ENCODE data around the gene SIPA1L3.

Gene SIPA1L3

GRCh38 chr19:38012944-38013343, 105.9 kb downstream of the SIPA1L3 start:
- peaks cover 34 to 68% of the 10 kb centered on the region in 2 donors for H3K36me3 Mint-ChIP-seq
- H3K4me1 Mint-ChIP-seq: peaks cover 48 to 91% of the 10 kb centered on the region in 2 donors
- H3K27me3 Mint-ChIP-seq: no peaks in the 10 kb centered on the region
- H3K4me3 Mint-ChIP-seq: no peak overlapping the region
- H3K27ac Mint-ChIP-seq: peak overlapping the region; percentile 14
- H3K9me3 Mint-ChIP-seq: no peaks in the 10 kb centered on the region
- ATAC-seq (replicated peaks) (no peak), DNase-seq (no peak)

DNA sequence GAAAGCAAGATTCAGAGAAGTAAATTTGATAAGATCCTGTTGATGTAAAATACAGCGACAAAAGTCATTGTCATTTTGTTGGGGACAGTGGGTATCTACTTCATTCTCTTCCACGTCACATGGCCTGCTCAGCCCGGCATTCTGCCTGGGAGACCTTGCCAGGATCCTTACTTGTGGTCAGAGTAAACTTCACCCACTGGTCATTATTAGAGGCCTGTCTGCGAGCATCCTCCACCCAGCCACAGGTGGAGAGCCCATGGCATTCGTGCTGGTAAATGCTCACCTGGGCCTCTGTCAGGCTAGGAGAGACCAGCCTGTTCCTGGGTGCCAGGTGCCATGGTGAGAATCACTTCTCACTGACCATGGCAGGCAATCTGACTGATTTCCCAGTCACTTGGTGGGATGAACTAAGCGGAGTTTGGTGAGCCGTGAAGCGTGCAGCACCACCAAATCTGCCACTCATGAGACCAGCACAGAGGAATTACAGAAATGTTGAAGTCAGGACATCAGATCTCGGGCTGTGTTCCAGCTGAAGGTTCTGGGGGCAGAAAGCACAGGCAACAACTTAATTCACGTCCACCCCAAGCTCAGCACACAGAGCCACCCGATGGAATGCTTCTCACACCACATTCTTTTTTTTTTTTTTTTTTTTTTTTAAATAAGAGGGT, 107.0 kb downstream of the SIPA1L3 start:
- ATAC-seq (replicated peaks): no peak
- H3K27me3 Mint-ChIP-seq: no peaks in the 10 kb centered on the region
- peak overlapping the region; percentile 56 for H3K27ac Mint-ChIP-seq
- H3K9me3 Mint-ChIP-seq: no peaks in the 10 kb centered on the region
- peaks cover 45 to 88% of the 10 kb centered on the region in 2 donors for H3K4me1 Mint-ChIP-seq
- no peak for DNase-seq
- no peak overlapping the region for H3K4me3 Mint-ChIP-seq
- peaks cover 31 to 68% of the 10 kb centered on the region in 2 donors for H3K36me3 Mint-ChIP-seq

GRCh38 chr19:38015216-38015615, 108.2 kb downstream of the SIPA1L3 start:
- Mint-ChIP-seq H3K4me3 (no peak overlapping the region), H3K27ac (no peak overlapping the region), H3K9me3 (no peaks in the 10 kb centered on the region), H3K4me1 (peaks cover 41 to 88% of the 10 kb centered on the region in 2 donors), H3K27me3 (no peaks in the 10 kb centered on the region), H3K36me3 (peaks cover 23 to 56% of the 10 kb centered on the region in 2 donors)
- DNase-seq: no peak
- ATAC-seq (replicated peaks): no peak

GRCh38 chr19:38015761-38016160, 108.8 kb downstream of the SIPA1L3 start:
- Mint-ChIP-seq H3K27me3 (no peaks in the 10 kb centered on the region), H3K4me3 (no peak overlapping the region), H3K4me1 (peaks cover 46 to 88% of the 10 kb centered on the region in 2 donors), H3K27ac (peak overlapping the region; percentile 77), H3K9me3 (no peaks in the 10 kb centered on the region), H3K36me3 (peaks cover 23 to 56% of the 10 kb centered on the region in 2 donors)
- no peak for ATAC-seq (replicated peaks)
- no peak for DNase-seq

GRCh38 chr19:38017401-38018151, 110.6 kb downstream of the SIPA1L3 start:
- DNase-seq: no peak
- Mint-ChIP-seq H3K4me3 (no peak overlapping the region), H3K27me3 (no peaks in the 10 kb centered on the region), H3K4me1 (peaks cover 41 to 87% of the 10 kb centered on the region in 2 donors), H3K36me3 (peaks cover 22 to 51% of the 10 kb centered on the region in 2 donors), H3K27ac (peak overlapping the region; percentile 42), H3K9me3 (no peaks in the 10 kb centered on the region)
- ATAC-seq (replicated peaks): no peak

DNA sequence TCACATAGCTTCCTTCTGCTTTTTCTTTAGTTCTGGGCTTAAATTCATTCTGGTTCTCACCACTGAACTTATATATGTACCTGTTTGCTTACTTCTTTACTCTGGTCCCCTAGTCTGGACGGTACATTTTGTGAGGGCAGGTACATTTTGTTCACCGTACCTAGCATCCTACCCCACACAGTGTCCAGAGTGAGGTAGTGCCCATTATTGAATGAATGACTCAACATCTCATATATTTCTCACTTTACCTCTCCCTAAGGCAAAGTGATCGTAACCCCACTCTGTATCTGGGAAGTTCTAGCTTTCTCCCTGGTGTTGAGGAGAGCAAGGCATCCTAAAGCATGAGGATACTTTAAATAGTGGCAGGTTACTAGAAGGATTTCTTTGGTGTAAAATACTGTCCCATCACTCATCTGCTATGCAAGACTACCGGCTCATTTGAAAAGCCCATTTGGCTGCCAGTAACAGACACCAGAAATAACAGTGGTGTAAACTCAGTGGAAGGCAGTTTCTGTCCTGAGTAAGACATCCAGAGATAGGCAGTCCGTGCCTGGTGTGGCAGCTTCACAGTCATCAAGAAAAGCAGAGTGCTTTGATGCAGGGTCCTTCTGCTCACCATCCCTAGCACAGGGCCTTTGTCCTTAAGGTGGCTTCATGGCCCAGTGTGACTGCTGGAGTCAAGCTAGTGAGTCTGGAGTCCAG, 111.8 kb downstream of the SIPA1L3 start:
- ATAC-seq (replicated peaks) (no peak), DNase-seq (no peak)
- Mint-ChIP-seq H3K9me3 (no peaks in the 10 kb centered on the region), H3K36me3 (peaks cover 26 to 49% of the 10 kb centered on the region in 2 donors), H3K27ac (peak overlapping the region; percentile 80), H3K4me1 (peaks cover 45 to 88% of the 10 kb centered on the region in 2 donors), H3K27me3 (no peaks in the 10 kb centered on the region), H3K4me3 (no peak overlapping the region)

- DNase-seq: no peak
Measured at GRCh38 chr19:38019396-38019724, 112.4 kb downstream of the SIPA1L3 start.

GRCh38 chr19:38020311-38020710, 113.3 kb downstream of the SIPA1L3 start:
- H3K4me1 Mint-ChIP-seq: peaks cover 50 to 95% of the 10 kb centered on the region in 2 donors
- peak overlapping the region; percentile 90 for H3K27ac Mint-ChIP-seq
- peak; percentile 46 to 54 for ATAC-seq (replicated peaks)

More at GRCh38 chr19:38019396-38019724, 112.4 kb downstream of the SIPA1L3 start:
- Mint-ChIP-seq H3K9me3 (no peaks in the 10 kb centered on the region), H3K4me1 (peaks cover 44 to 89% of the 10 kb centered on the region in 2 donors), H3K4me3 (no peak overlapping the region), H3K27ac (peak overlapping the region; percentile 42), H3K27me3 (no peaks in the 10 kb centered on the region), H3K36me3 (peaks cover 28 to 46% of the 10 kb centered on the region in 2 donors)
- ATAC-seq (replicated peaks): no peak

GRCh38 chr19:38021352-38021751, 114.3 kb downstream of the SIPA1L3 start:
- Mint-ChIP-seq H3K9me3 (no peaks in the 10 kb centered on the region), H3K4me3 (peak overlapping the region in 1 of 2 donors; percentile 50), H3K27me3 (no peaks in the 10 kb centered on the region), H3K36me3 (peaks cover 26 to 40% of the 10 kb centered on the region in 2 donors), H3K4me1 (peaks cover 54 to 95% of the 10 kb centered on the region in 2 donors), H3K27ac (peak overlapping the region; percentile 90)
- no peak for DNase-seq
- ATAC-seq (replicated peaks): no peak

More at GRCh38 chr19:38020311-38020710, 113.3 kb downstream of the SIPA1L3 start:
- Mint-ChIP-seq H3K9me3 (no peaks in the 10 kb centered on the region), H3K27me3 (no peaks in the 10 kb centered on the region), H3K4me3 (peak overlapping the region in 1 of 2 donors; percentile 49), H3K36me3 (peaks cover 25 to 45% of the 10 kb centered on the region in 2 donors)
- DNase-seq: no peak

GRCh38 chr19:38022791-38023670, 116.0 kb downstream of the SIPA1L3 start:
- H3K4me1 Mint-ChIP-seq: peaks cover 55 to 96% of the 10 kb centered on the region in 2 donors
- H3K4me3 Mint-ChIP-seq: peak overlapping the region; percentile 39 to 44
- peak; percentile 38 to 55 for ATAC-seq (replicated peaks)
- peak overlapping the region; percentile 90 for H3K27ac Mint-ChIP-seq
- no peaks in the 10 kb centered on the region for H3K9me3 Mint-ChIP-seq
- DNase-seq: no peak
- no peaks in the 10 kb centered on the region for H3K27me3 Mint-ChIP-seq
- H3K36me3 Mint-ChIP-seq: peaks cover 26 to 38% of the 10 kb centered on the region in 2 donors

DNA sequence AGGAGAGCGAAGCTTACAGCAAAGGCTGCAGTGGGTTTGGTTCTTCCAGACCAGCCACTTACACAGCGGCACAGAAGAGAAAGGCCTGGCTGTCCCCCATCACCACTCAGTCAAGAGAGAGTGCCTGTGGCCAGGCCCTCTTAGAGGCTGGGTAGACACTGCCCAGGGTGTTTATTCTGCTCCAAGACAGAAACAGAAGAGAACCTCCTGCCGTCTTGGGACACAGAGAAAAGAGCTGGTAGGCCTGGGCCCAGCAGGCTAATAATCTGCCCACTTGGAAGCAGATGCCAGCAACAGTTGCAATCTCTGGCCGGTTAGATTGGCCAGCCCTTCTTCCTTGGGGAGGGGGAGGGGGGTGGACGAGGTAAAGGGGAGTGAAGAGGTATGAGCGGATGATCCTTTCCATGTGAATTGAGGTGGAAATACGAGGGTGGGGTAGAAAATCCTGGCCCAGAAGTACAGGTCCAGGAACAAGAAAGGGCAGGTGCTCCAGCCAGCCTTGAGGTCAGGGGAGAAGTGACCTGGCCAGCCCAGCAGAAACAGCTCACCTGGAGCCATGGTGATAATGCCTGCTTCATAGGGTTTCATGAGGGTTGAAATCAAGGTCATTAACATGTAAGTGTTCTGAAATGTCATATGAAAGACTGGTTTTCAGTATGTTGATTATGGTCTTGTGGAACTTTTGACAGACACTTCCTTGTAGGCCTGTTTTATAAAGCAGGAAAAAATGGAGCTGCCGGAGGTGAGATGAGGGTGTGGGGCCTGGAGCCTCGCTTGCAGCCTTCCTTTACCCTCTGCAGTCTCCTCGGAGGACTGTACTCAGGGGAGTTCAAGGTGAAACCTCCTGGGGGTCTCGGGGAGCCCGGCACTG, 116.9 kb downstream of the SIPA1L3 start:
- H3K4me1 Mint-ChIP-seq: peaks cover 58 to 98% of the 10 kb centered on the region in 2 donors

GRCh38 chr19:38024992-38025908, 118.2 kb downstream of the SIPA1L3 start:
- peak; percentile 26 to 33 for ATAC-seq (replicated peaks)
- Mint-ChIP-seq H3K4me1 (peaks cover 57 to 92% of the 10 kb centered on the region in 2 donors), H3K36me3 (peaks cover 29 to 44% of the 10 kb centered on the region in 2 donors), H3K9me3 (no peaks in the 10 kb centered on the region), H3K27ac (peak overlapping the region; percentile 90), H3K4me3 (peak overlapping the region; percentile 26 to 50), H3K27me3 (no peaks in the 10 kb centered on the region)
- no peak for DNase-seq

More for the DNA sequence above, 116.9 kb downstream of the SIPA1L3 start:
- Mint-ChIP-seq H3K27ac (peak overlapping the region; percentile 90), H3K27me3 (no peaks in the 10 kb centered on the region), H3K9me3 (no peaks in the 10 kb centered on the region), H3K4me3 (peak overlapping the region; percentile 10 to 46), H3K36me3 (peaks cover 27 to 39% of the 10 kb centered on the region in 2 donors)
- DNase-seq (no peak), ATAC-seq (replicated peaks) (peak; percentile 30 to 33)

All from stimulated activated naive B cell treated with anti-CD40 and anti-IgM and Interleukin-4, amounts not matched to agents 10 μg/mL and 1 μg/mL and 100 μg/mL, for 72 hours (primary cell).